GM12873 (cell line): ENCODE results near the gene ACTN1.

Experiments used
- TF ChIP-seq, protein P1 (sequence below): IDR thresholded peaks from 2 replicates; pipeline ENCODE4 v1.5.1; 2012; ENCODE audit warnings: low read depth, mild to moderate bottlenecking, moderate library complexity, low read length, control low read depth; ENCODE audit not compliant: insufficient read depth; ENCODE audit errors: missing control alignments

The ACTN1 gene

DNA sequence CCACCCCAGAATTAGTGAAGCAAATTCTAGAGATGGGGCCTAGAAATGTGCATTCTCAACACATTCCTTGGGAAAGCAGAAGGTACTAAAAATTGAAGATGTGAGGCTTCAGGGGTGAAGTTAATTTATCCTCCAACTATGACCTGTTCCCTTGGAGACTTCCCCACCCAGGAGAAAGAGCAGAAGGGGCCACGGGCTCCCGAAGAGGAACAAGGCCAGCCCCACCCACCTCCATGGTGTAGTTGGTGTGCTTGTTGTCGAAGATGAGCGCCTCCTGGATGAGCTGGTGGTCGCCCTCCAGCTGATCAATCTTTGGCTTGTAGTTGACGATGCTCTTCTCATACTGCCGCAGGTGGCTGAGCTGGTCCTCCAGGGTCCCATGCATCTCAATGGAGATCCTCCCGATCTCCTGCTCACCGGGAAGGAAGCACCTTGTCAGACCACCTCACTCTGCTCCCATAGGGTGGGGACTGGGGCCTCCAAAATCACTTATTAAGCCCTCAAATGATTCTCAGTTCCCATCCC is 98.5 kb downstream of the ACTN1 start:
- TF ChIP-seq, protein P1, sequence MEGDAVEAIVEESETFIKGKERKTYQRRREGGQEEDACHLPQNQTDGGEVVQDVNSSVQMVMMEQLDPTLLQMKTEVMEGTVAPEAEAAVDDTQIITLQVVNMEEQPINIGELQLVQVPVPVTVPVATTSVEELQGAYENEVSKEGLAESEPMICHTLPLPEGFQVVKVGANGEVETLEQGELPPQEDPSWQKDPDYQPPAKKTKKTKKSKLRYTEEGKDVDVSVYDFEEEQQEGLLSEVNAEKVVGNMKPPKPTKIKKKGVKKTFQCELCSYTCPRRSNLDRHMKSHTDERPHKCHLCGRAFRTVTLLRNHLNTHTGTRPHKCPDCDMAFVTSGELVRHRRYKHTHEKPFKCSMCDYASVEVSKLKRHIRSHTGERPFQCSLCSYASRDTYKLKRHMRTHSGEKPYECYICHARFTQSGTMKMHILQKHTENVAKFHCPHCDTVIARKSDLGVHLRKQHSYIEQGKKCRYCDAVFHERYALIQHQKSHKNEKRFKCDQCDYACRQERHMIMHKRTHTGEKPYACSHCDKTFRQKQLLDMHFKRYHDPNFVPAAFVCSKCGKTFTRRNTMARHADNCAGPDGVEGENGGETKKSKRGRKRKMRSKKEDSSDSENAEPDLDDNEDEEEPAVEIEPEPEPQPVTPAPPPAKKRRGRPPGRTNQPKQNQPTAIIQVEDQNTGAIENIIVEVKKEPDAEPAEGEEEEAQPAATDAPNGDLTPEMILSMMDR, result no peak

DNA sequence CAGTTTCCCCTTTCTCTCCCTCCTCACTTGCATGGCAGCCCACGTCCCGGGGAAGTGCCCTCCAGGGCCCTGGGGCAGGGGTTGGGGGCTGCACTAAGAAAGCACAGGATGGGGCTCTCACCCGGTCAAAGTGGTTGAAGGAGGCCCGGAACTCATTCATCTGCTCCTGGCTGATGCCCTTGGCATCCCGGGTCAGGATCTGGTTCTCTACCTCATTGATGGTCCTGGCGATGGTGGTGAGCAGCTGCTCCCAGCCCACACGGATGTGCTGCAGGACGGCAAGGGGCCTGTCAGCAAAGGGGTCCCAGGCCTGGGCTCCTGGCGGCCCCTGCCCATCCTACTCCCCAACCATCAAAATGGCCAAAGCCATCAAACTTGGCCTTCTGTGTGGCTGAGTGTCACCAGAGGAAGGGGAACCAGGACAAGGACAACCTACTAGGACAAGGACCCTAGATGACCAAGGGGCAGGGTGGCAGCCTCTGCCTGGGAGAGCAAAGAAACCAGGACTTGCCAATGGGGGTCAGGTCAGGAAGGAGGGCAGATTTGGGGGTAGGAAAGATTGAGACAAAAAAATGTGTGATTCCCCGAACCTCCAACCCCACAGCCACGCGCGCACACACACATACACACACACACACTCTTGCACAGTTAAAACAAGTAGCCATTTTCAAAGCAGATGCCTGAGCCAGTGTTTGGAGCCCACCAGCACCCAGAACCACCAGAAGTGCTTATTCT is 99.1 kb downstream of the ACTN1 start:
- TF ChIP-seq, protein P1, result no peak

DNA sequence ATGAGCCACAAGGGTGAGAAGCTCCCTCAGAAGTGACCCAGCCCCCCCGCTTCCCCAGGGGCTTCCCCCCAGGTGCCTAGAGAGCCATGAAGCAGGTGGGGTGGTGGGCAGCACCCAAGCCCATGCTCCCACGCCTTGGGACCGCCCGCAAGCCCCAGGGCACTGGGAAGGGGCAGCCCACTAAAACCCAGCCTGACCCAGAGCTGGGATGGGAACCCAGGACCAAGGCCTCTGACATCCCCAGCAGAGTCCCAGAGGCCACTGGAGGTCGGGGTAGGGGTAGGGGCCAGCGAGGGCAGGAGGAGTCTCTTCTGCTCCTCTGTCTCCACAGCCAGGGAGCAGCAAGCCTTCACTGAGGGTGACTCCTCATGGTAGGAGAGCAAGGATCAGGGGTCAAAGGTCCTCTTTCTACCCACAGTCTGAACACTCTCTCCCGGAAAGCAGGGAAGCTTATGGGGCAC is 99.8 kb downstream of the ACTN1 start:
- TF ChIP-seq, protein P1, result no peak

DNA sequence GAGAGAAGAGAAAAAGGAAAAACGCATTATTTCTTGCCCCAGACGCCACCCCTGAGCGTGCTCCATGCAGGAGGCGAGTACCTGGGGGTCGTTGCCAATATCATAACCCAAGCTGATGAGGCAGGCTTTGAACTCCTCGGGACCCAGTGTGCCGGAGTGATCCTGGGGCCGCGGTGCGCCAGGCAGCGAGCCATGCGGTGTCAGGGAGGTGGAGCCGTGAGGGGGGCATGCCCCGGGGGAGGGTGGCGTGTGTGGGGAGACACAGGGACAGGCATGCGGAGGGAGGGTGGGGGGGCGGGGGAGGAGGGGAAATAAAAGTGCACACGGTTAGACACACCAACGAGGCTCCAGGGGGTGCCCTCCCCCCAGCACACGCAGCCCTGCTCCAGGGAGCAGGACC is 100.2 kb downstream of the ACTN1 start:
- TF ChIP-seq, protein P1, result no peak

DNA sequence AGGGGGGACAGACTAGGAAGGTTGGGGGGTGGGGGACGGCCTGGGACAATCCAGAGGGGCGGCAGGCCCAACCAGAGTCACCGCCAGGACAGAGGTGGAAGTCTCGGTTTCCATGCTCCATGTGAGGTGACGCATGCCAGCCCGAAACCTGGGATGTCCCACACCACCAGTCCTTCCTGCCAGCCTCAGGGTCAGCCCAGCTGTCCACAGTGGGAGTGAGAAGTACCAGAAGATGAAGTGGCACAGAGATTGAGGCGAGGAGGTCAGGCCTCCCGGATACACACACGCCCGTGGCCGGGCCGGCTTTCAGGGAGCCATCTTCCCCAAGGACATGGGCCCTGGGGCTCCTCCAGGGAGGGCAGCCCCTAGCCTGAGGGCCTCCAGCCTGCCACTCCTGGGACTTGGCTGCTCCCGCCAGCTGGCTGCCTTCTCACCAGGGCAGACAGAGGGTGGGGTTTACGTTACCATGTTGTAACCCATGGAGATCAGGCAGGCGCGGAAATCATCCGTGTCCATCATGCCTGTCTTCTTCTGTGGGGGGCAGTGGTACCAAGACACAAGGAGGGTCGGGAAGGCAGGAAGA is 101.0 kb downstream of the ACTN1 start:
- TF ChIP-seq, protein P1, result no peak

DNA sequence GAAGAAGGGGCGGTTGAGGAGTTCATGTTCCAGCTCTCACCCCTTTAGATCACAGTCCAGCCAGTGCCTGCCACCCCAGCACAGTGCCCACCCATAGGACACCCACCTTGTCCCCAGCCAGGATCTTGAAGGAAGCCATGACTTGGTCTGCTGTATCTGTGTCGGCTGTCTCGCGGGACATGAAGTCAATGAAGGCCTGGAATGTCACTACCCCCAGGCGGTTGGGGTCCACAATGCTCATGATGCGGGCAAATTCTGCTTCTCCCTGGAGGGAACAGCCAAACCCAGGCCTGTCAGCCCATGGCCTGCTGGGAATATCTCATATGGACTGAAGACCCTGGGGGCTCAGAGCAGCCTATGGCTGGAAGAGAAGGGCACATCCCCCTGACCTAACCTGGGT is 102.1 kb downstream of the ACTN1 start:
- TF ChIP-seq, protein P1, result no peak

DNA sequence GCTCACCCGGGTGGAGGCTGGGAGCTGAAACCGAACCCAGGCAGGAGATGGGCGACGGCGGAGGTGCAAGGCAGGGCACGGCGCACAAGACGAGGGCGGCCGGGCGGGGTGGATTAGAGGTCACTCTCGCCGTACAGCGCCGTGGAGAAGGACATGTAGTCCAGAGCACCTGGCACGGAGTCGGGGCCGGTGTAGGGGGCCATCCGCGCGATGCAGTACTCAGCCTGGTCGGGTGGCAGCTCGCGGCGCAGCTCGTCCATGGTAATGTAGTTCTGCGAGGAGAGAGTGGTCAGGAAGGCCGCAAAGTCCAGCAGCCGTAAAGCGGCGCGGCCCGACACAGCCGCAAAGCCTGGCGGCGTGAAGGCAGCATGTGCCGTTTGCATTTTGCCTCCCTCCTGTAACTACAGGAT is 104.4 kb downstream of the ACTN1 start:
- TF ChIP-seq, protein P1, result no peak
